Uterus (tissue), 4 donors: ENCODE measurements around the gene CCNY. TPM values are rescaled to one million over a fixed set of nuclear protein-coding genes. Genes with fewer than 3 reads are reported as not detected.

ENCODE experiments used
- DNase-seq, 2 donors: peaks; one replicate each; pipeline ENCODE4 v3.0.0-alpha.2; 2019 to 2020
- H3K27ac ChIP-seq, 2 donors: fragments of 200-600 bp; sonication (generic); 1 replicate in 1 of 2; 2 replicates in 1 of 2; pipeline ENCODE4 v1.5.1; 2016 to 2018
- H3K27me3 ChIP-seq, 2 donors: fragments of 200-600 bp; sonication (generic); one replicate each; pipeline ENCODE4 v1.5.1; 2018 to 2019; ENCODE audit warnings: control low read depth in 1 of 2
- H3K36me3 ChIP-seq, 2 donors: fragments of 200-600 bp; sonication (generic); one replicate each; pipeline ENCODE4 v1.5.1; 2019; ENCODE audit warnings: control low read depth in 1 of 2
- H3K4me1 ChIP-seq, 2 donors: fragments of 200-600 bp; sonication (generic); one replicate each; pipeline ENCODE4 v1.5.1; 2018 to 2019; ENCODE audit warnings: control low read depth in 1 of 2
- H3K4me3 ChIP-seq, 2 donors: fragments of 200-600 bp; sonication (generic); 1 replicate in 1 of 2; 2 replicates in 1 of 2; pipeline ENCODE4 v1.5.1; 2018 to 2019; ENCODE audit warnings: mild to moderate bottlenecking in 1 of 2
- H3K9me3 ChIP-seq, 2 donors: fragments of 200-600 bp; sonication (generic); one replicate each; pipeline ENCODE4 v1.5.1; 2019; ENCODE audit warnings: control low read depth in 1 of 2
- CTCF ChIP-seq, 4 experiments: fragments of 200-600 bp in 2 of 4; fragments of 450-650 bp in 2 of 4; sonication (generic) in 2 of 4; IDR thresholded peaks; one replicate each; pipeline ENCODE4 v1.5.1; 2016 to 2019; ENCODE audit warnings: antibody characterized with exemption in 4 of 4, mild to moderate bottlenecking in 2 of 4, moderate library complexity in 1 of 4
- POLR2A ChIP-seq, 2 donors: fragments of 450-650 bp; IDR thresholded peaks; one replicate each; pipeline ENCODE4 v1.6.1; 2016; ENCODE audit warnings: antibody characterized with exemption in 2 of 2, mild to moderate bottlenecking in 1 of 2, moderate library complexity in 1 of 2
- intact Hi-C: fragments of 100-400 bp; cut with DNase I; formaldehyde crosslinking; loops from one replicate; pipeline ENCODE4 v1.15.1; 2023; ENCODE audit warnings: low total_unique reads
- total RNA-seq, 4 donors: library from RNA; depleted of rRNA in 3 of 4; stranded (reverse); fragments of >200 nt in 3 of 4; gene quantifications; one replicate each; pipeline versions ENCODE4 v1.1.0 to v1.2.4, GENCODE V29; 2014 to 2023
- donor health status: DM: yes; HTN: yes; CAD: no.

Gene CCNY
- total RNA-seq, 4 donors from 2014 or later, result 28.2 to 79.2 (median 46.2) TPM

GRCh38 chr10:35458500-35459448 is 122.5 kb downstream of the CCNY start:
- Histone ChIP-seq H3K27ac (peak overlapping the region in 1 of 2 donors; percentile 7), H3K4me3 (no peak overlapping the region), H3K27me3 (no peaks in the 10 kb centered on the region), H3K36me3 (no peaks in the 10 kb centered on the region), H3K9me3 (no peaks in the 10 kb centered on the region), H3K4me1 (peaks cover 7 to 8% of the 10 kb centered on the region in 2 donors)
- no peak for TF ChIP-seq CTCF (IDR thresholded peaks at IDR 0.05)
- no peak for TF ChIP-seq POLR2A (IDR thresholded peaks at IDR 0.05)
- intact Hi-C loops, result no loop called here
- no peak for DNase-seq

- H3K9me3 ChIP-seq, result no peaks in the 10 kb centered on the region
- intact Hi-C loops, result no loop called here
- H3K36me3 ChIP-seq, result no peaks in the 10 kb centered on the region
- TF ChIP-seq POLR2A (IDR thresholded peaks at IDR 0.05) (no peak), CTCF (IDR thresholded peaks at IDR 0.05) (no peak)
- H3K27ac ChIP-seq, result no peak overlapping the region
- no peaks in the 10 kb centered on the region for H3K27me3 ChIP-seq
- H3K4me1 ChIP-seq, result peaks cover 5 to 7% of the 10 kb centered on the region in 2 donors
- no peak overlapping the region for H3K4me3 ChIP-seq
- DNase-seq, result no peak
These were observed 123.1 kb downstream of the CCNY start for GRCh38 chr10:35459449-35459847.

GRCh38 chr10:35460852-35461460 is 124.6 kb downstream of the CCNY start:
- no peak for DNase-seq
- H3K27me3 ChIP-seq, result no peaks in the 10 kb centered on the region
- peak overlapping the region; percentile 8 to 30 for H3K27ac ChIP-seq
- intact Hi-C loops, result no loop called here
- no peak overlapping the region for H3K4me3 ChIP-seq
- no peaks in the 10 kb centered on the region for H3K9me3 ChIP-seq
- no peaks in the 10 kb centered on the region for H3K36me3 ChIP-seq
- peaks cover 5 to 7% of the 10 kb centered on the region in 2 donors for H3K4me1 ChIP-seq
- TF ChIP-seq POLR2A (IDR thresholded peaks at IDR 0.05) (no peak), CTCF (IDR thresholded peaks at IDR 0.05) (no peak)

GRCh38 chr10:35462491-35462934 is 126.2 kb downstream of the CCNY start:
- intact Hi-C loops, result no loop called here
- no peak for TF ChIP-seq CTCF (IDR thresholded peaks at IDR 0.05)
- TF ChIP-seq POLR2A (IDR thresholded peaks at IDR 0.05), result no peak
- H3K4me1 ChIP-seq, result peaks cover 5 to 7% of the 10 kb centered on the region in 2 donors

More at GRCh38 chr10:35462491-35462934, 126.2 kb downstream of the CCNY start:
- Histone ChIP-seq H3K36me3 (no peaks in the 10 kb centered on the region), H3K9me3 (no peaks in the 10 kb centered on the region), H3K4me3 (no peak overlapping the region), H3K27me3 (no peaks in the 10 kb centered on the region), H3K27ac (peak overlapping the region in 1 of 2 donors; percentile 36)
- no peak for DNase-seq
